K562 (cell line): ENCODE data around the gene ENTREP1. TPM values are rescaled to one million over a fixed set of nuclear protein-coding genes. Genes with fewer than 3 reads are reported as not detected.

Experiments
- ATAC-seq: fragments of 200-7000 bp; cut with Tn5 transposase; 3 replicates; pipeline ENCODE4 v1.9.1; 2020; ENCODE audit warnings: moderate library complexity
- BruUV-seq: library from RNA; stranded (reverse); fragments of 400-500 nt; replicated peaks from 2 replicates; lab custom pipeline; 2021; lab: Mats Ljungman, UMichigan
- CTCF ChIA-PET: fragments of 300-600 bp; formaldehyde crosslinking; extraction: SDS; loops from one replicate; lab custom pipeline; 2021; ENCODE audit warnings: low intra/inter-chr PET ratio; lab: Yijun Ruan, JAX
- POLR2A ChIA-PET: fragments of 300-600, 350-650 bp; sonication (Branson Sonifier 250); formaldehyde crosslinking; extraction: SDS; loops from one replicate; lab custom pipeline; 2021; ENCODE audit warnings: antibody characterized with exemption, inconsistent platforms; lab: Yijun Ruan, JAX
- DNase-seq, 4 experiments: peaks; one replicate each; pipeline versions ENCODE4 v3.0.0 to v3.0.0-alpha.2; 2011 to 2018; ENCODE audit warnings: low spot score in 3 of 4, mixed read lengths in 3 of 4; ENCODE audit errors: extremely low read depth in 1 of 4
- FAIRE-seq: peaks from 2 replicates; lab custom pipeline; 2011; peaks lifted over from hg19 to GRCh38; lab: Jason Lieb, UNC
- H2AFZ ChIP-seq: 2 replicates; pipeline ENCODE4 v1.6.0; 2011; ENCODE audit warnings: low read depth, low read length, control low read depth, inconsistent platforms
- H3K27ac ChIP-seq: fragments of 200-600 bp; 3 replicates; pipeline ENCODE4 v1.8.0; 2011; ENCODE audit warnings: low read depth, mild to moderate bottlenecking, control low read depth, inconsistent platforms, low read length, moderate library complexity, mixed read lengths; ENCODE audit errors: extremely low read depth
- H3K27me3 ChIP-seq, 2 experiments: fragments of 300-600 bp in 1 of 2; 2 replicates in 1 of 2; 3 replicates in 1 of 2; pipeline versions ENCODE4 v1.6.0 to v1.8.0; 2011; ENCODE audit warnings: inconsistent platforms in 2 of 2, low read length in 2 of 2, mild to moderate bottlenecking in 1 of 2, mixed read lengths in 1 of 2, moderate library complexity in 1 of 2; ENCODE audit not compliant: control insufficient read depth in 2 of 2, insufficient read depth in 2 of 2
- H3K36me3 ChIP-seq: fragments of 300-600 bp; 3 replicates; pipeline ENCODE4 v1.8.0; 2011; ENCODE audit warnings: mild to moderate bottlenecking, low read length, inconsistent platforms; ENCODE audit not compliant: control insufficient read depth, insufficient read depth
- H3K4me1 ChIP-seq, 2 experiments: fragments of 200-600 bp in 1 of 2; replicated peaks in 1 of 2; 2 replicates in 1 of 2; 3 replicates in 1 of 2; pipeline versions ENCODE4 v1.5.1 to v1.8.0; 2011; ENCODE audit warnings: inconsistent platforms in 2 of 2, low read length in 2 of 2, mild to moderate bottlenecking in 1 of 2, mixed read lengths in 1 of 2, moderate library complexity in 1 of 2; ENCODE audit not compliant: control insufficient read depth in 2 of 2, insufficient read depth in 2 of 2
- H3K4me2 ChIP-seq: 2 replicates; pipeline ENCODE4 v1.6.1; 2011; ENCODE audit warnings: low read length, control low read depth, inconsistent platforms, mixed read lengths; ENCODE audit not compliant: insufficient read depth
- H3K4me3 ChIP-seq: fragments of 200-600 bp; sonication (generic), shearing (Covaris generic); 2 replicates; pipeline ENCODE4 v1.5.1; 2016; ENCODE audit warnings: control low read depth, inconsistent platforms
- H3K79me2 ChIP-seq: fragments of 200-600 bp; 3 replicates; pipeline ENCODE4 v1.8.0; 2011; ENCODE audit warnings: low read length, inconsistent platforms; ENCODE audit not compliant: control insufficient read depth, insufficient read depth
- H3K9ac ChIP-seq, 2 experiments: 2 replicates each; pipeline versions ENCODE4 v1.6.0 to v1.6.1; 2011; ENCODE audit warnings: low read depth in 2 of 2, low read length in 2 of 2, control low read depth in 1 of 2, inconsistent platforms in 1 of 2, mild to moderate bottlenecking in 1 of 2, mixed read lengths in 1 of 2; ENCODE audit not compliant: insufficient read depth in 1 of 2
- H3K9me1 ChIP-seq: one replicate; pipeline ENCODE4 v1.6.0; 2011; ENCODE audit warnings: inconsistent platforms, mild to moderate bottlenecking, low read length, moderate library complexity; ENCODE audit not compliant: control insufficient read depth, insufficient read depth
- H3K9me3 ChIP-seq: replicated peaks from 2 replicates; pipeline ENCODE4 v1.5.1; 2011; ENCODE audit warnings: low read depth, low read length, inconsistent platforms; ENCODE audit not compliant: control insufficient read depth, insufficient read depth
- H4K20me1 ChIP-seq: replicated peaks from 2 replicates; pipeline ENCODE4 v1.6.1; 2011; ENCODE audit warnings: low read length, inconsistent platforms, mixed read lengths; ENCODE audit not compliant: control insufficient read depth, insufficient read depth
- CBFA2T2 ChIP-seq: fragments of 450-650 bp; conservative IDR thresholded peaks from 2 replicates; pipeline ENCODE4 v1.6.1; 2017; ENCODE audit warnings: mild to moderate bottlenecking
- CHCHD3 ChIP-seq: fragments of 250-450 bp; sonication (Bioruptor Pico); IDR thresholded peaks from 2 replicates; pipeline ENCODE4 v2.1.2; 2022; ENCODE audit warnings: mild to moderate bottlenecking
- GTF2F1 ChIP-seq: IDR thresholded peaks from 2 replicates; pipeline ENCODE4 v1.6.1; 2011; ENCODE audit warnings: low read depth, low read length, improper control_type of control experiment
- NFXL1 ChIP-seq: fragments of 450-650 bp; formaldehyde crosslinking; IDR thresholded peaks from 2 replicates; pipeline ENCODE4 v1.4.0; 2021; ENCODE audit warnings: mild to moderate bottlenecking
- POLR2AphosphoS2 ChIP-seq: IDR thresholded peaks from 2 replicates; pipeline ENCODE4 v1.6.1; 2012; ENCODE audit warnings: low read length, improper control_type of control experiment
- SIX5 ChIP-seq, 2 experiments: IDR thresholded peaks; 2 replicates each; pipeline ENCODE4 v1.6.1; 2011; ENCODE audit warnings: low read length in 2 of 2, borderline replicate concordance in 1 of 2, low read depth in 1 of 2, mild to moderate bottlenecking in 1 of 2, moderate library complexity in 1 of 2; ENCODE audit not compliant: insufficient read depth in 1 of 2
- SMARCA5 ChIP-seq: fragments of 450-650 bp; IDR thresholded peaks from 2 replicates; pipeline ENCODE4 v1.6.1; 2016
- SMARCB1 ChIP-seq: IDR thresholded peaks from 2 replicates; pipeline ENCODE4 v1.6.1; 2011; ENCODE audit warnings: improper control_type of control experiment, low read depth; ENCODE audit not compliant: insufficient read length
- SPI1 ChIP-seq: IDR thresholded peaks from 2 replicates; pipeline ENCODE4 v1.6.1; 2011; ENCODE audit warnings: low read depth, low read length, control low read depth, borderline replicate concordance
- XRCC4 ChIP-seq: IDR thresholded peaks from one replicate; pipeline ENCODE4 v1.6.1; 2011; ENCODE audit not compliant: insufficient read depth, insufficient read length; ENCODE audit errors: extremely low read depth
- ZKSCAN1 ChIP-seq: fragments of 150-350 bp; IDR thresholded peaks from 2 replicates; pipeline ENCODE4 v1.6.1; 2016; ENCODE audit warnings: low read depth, low read length
- ZNF316 ChIP-seq: fragments of 450-650 bp; IDR thresholded peaks from 2 replicates; pipeline ENCODE4 v1.6.1; 2016
- ZNF354B ChIP-seq: fragments of 250-450 bp; sonication (Bioruptor Pico); IDR thresholded peaks from 2 replicates; pipeline ENCODE4 v1.4.0; 2020
- ZNF408 ChIP-seq: fragments of 250-450 bp; sonication (Bioruptor Pico); IDR thresholded peaks from 2 replicates; pipeline ENCODE4 v1.4.0; 2020; ENCODE audit warnings: low read depth, mild to moderate bottlenecking, moderate library complexity
- ZNF644 ChIP-seq: fragments of 200-800 bp; sonication (Bioruptor generic); IDR thresholded peaks from 2 replicates; pipeline ENCODE4 v1.6.1; 2016; ENCODE audit warnings: low read depth, missing genetic modification characterization, missing compliant biosample characterization
- ZNF707 ChIP-seq: fragments of 250-450 bp; sonication (Bioruptor Pico); conservative IDR thresholded peaks from 2 replicates; pipeline ENCODE4 v1.8.0; 2022; ENCODE audit warnings: inconsistent platforms, mild to moderate bottlenecking, moderate library complexity
- ZNF75A ChIP-seq: fragments of 450-650 bp; formaldehyde crosslinking; IDR thresholded peaks from 2 replicates; pipeline ENCODE4 v1.4.0; 2020; ENCODE audit warnings: mild to moderate bottlenecking
- WGBS: fragments of 100-300 bp; shearing (Covaris generic); methylation state at CpG from one replicate; pipeline ENCODE4 v1.1.6; 2016; ENCODE audit warnings: low coverage, mixed read lengths; ENCODE audit not compliant: insufficient coverage; ENCODE audit errors: missing lambda C conversion rate; 5-methylcytosine and 5-hydroxymethylcytosine counted together
- in situ Hi-C: fragments of 300-500 bp; cut with MboI; formaldehyde crosslinking; loops from 4 replicates; pipeline ENCODE4 v1.15.0; 2018; ENCODE audit warnings: inconsistent platforms, mixed read lengths
- intact Hi-C: fragments of 100-400 bp; cut with micrococcal nuclease; formaldehyde crosslinking; loops from 2 replicates; pipeline ENCODE4 v1.14.2; 2022
- polyA plus RNA-seq, 8 experiments: library from polyadenylated mRNA; depleted of rRNA in 4 of 8; stranded (reverse) in 5 of 8; unstranded in 3 of 8; fragments of >200 nt; fragmentation: Nextera tagmentation in 2 of 8; fragmentation: Illumina TruSeq in 1 of 8; extraction: Ambion mirVana in 2 of 8; extraction: Trizol in 1 of 8; gene quantifications; 2 replicates each; pipeline versions ENCODE4 v1.2.1 to v1.2.3, GENCODE V29; 2011 to 2014; ENCODE audit warnings: inconsistent platforms in 1 of 8, missing spikeins in 1 of 8
- total RNA-seq, 7 experiments: library from RNA; depleted of rRNA in 6 of 7; stranded (reverse); fragments of >200 nt in 6 of 7; fragmentation: Illumina TruSeq in 2 of 7; extraction: Trizol in 2 of 7; gene quantifications; 2 replicates each; pipeline versions ENCODE4 v1.2.1 to v1.2.3, GENCODE V29; 2011 to 2021; ENCODE audit warnings: low replicate concordance in 1 of 7
- TF ChIP-seq, protein P1 (sequence below): fragments of 450-650 bp; IDR thresholded peaks from 2 replicates; pipeline ENCODE4 v1.6.1; 2018; ENCODE audit warnings: mild to moderate bottlenecking, low read depth; ENCODE audit not compliant: partially characterized antibody

Gene ENTREP1
- total and polyA plus RNA-seq, 9 of the 15 experiments (the other 6 are each of a cell fraction or from before 2014, with no cell fraction given): not detected

DNA sequence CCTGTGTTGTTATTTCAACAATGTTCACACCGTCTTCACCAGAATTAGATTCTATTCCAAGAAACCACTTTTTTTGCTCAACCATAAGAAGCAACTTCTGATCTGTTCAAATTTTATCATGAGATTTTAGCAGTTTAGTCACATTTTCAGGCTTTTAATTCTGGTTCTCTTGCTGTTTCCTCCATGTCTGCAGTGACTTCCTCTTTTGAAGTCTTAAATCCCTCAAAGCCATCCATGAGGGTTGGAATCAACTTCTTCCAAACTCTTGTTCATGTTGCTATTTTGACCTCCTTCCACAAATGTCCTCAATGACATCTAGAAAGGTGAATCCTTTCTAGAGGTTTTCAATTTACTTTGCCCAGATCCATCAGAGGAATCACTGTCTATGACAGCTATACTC is 25.7 kb upstream of the ENTREP1 start:
- no peak overlapping the region for H3K9ac ChIP-seq
- no peak overlapping the region for H3K4me3 ChIP-seq
- DNase-seq: no peak
- no peaks in the 10 kb centered on the region for H4K20me1 ChIP-seq
- intact Hi-C loops: no loop called here
- H3K27ac ChIP-seq: no peak overlapping the region
- 0% methylated on average over 1 of the region's 1 CpG for WGBS
- H3K79me2 ChIP-seq: no peaks in the 10 kb centered on the region
- TF ChIP-seq SPI1: peak; percentile 80
- no peak for TF ChIP-seq SMARCB1
- TF ChIP-seq, all 486 proteins: peak for 1
- BruUV-seq: no TSS peak
- ChIA-PET POLR2A (no interaction called here), CTCF (no interaction called here)
- Histone ChIP-seq H3K4me2 (no peak overlapping the region), H3K9me1 (no peaks in the 10 kb centered on the region), H3K27me3 (peaks cover 4 to 5% of the 10 kb centered on the region in 2 experiments; a peak in 1 of 5 replicates), H3K9me3 (no peaks in the 10 kb centered on the region), H2AFZ (no peak overlapping the region), H3K4me1 (no peaks in the 10 kb centered on the region), H3K36me3 (no peaks in the 10 kb centered on the region)
- FAIRE-seq: no peak
- no peak for ATAC-seq
- in situ Hi-C loops: no loop called here

DNA sequence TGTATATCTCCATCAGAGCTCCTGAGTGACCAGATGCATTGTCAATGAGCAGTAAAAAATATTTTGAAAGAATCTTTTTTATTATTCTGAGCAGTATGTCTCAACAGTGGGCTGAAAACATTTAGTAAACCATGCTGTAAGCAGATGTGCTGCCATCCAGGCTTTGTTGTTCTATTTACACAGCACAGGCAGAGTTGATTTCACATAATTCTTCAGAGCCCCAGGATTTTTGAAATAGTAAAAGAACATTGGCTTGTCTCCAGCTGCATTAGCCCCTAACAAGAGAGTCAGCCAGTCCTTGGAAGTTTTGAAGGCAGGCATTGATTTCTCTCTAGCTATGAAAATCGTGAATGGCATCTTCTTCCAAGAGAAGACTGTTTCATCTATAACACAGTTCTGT is 25.2 kb upstream of the ENTREP1 start:
- H3K9ac ChIP-seq: no peak overlapping the region
- CTCF ChIA-PET: no interaction called here
- peaks cover 4 to 5% of the 10 kb centered on the region in 2 experiments; a peak in 1 of 5 replicates for H3K27me3 ChIP-seq
- intact Hi-C loops: no loop called here
- H3K9me1 ChIP-seq: no peaks in the 10 kb centered on the region
- DNase-seq (no peak), FAIRE-seq (no peak), ATAC-seq (no peak)
- POLR2A ChIA-PET: no interaction called here
- no peak overlapping the region for H3K27ac ChIP-seq
- H3K4me1 ChIP-seq: no peaks in the 10 kb centered on the region
- in situ Hi-C loops: no loop called here
- WGBS: 0% methylated on average over 1 of the region's 1 CpG
- BruUV-seq: no TSS peak
- H3K79me2 ChIP-seq: no peaks in the 10 kb centered on the region
- H2AFZ ChIP-seq: no peak overlapping the region
- no peaks in the 10 kb centered on the region for H3K36me3 ChIP-seq
- H4K20me1 ChIP-seq: no peaks in the 10 kb centered on the region
- H3K4me3 ChIP-seq: no peak overlapping the region
- H3K9me3 ChIP-seq: no peaks in the 10 kb centered on the region
- no peak overlapping the region for H3K4me2 ChIP-seq
- TF ChIP-seq ZNF408 (CRISPR knock-in tag) (no peak), ZNF316 (no peak), SMARCA5 (no peak), ZNF75A (CRISPR knock-in tag) (no peak), ZNF354B (CRISPR knock-in tag) (no peak), CHCHD3 (CRISPR knock-in tag) (no peak), ZKSCAN1 (no peak), SIX5 (IDR thresholded peaks at IDR 0.05; ENCODE audit: borderline replicate concordance in 1 of 2, insufficient read depth in 1 of 2, low read depth in 1 of 2, low read length in 2 of 2) (no peak), NFXL1 (CRISPR knock-in tag) (no peak), POLR2AphosphoS2 (no peak), ZNF644 (tag) (no peak), GTF2F1 (no peak), ZNF707 (no peak), XRCC4 (no peak), CBFA2T2 (no peak)
- TF ChIP-seq, protein P1, sequence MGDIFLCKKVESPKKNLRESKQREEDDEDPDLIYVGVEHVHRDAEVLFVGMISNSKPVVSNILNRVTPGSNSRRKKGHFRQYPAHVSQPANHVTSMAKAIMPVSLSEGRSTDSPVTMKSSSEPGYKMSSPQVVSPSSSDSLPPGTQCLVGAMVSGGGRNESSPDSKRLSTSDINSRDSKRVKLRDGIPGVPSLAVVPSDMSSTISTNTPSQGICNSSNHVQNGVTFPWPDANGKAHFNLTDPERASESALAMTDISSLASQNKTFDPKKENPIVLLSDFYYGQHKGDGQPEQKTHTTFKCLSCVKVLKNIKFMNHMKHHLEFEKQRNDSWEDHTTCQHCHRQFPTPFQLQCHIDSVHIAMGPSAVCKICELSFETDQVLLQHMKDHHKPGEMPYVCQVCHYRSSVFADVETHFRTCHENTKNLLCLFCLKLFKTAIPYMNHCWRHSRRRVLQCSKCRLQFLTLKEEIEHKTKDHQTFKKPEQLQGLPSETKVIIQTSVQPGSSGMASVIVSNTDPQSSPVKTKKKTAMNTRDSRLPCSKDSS: no peak
